COR-L47 (cell line): Measurements from ENCODE around the gene SLC34A1.
"Not testable (repeated sequence)": the region's sequence is repeated elsewhere in the genome, so short reads cannot be mapped to it uniquely, and the experiment has no call there.

ENCODE experiments used
- DNase-seq: peaks from one replicate; lab custom pipeline; 2025; lab: John Stamatoyannopoulos, UW

SLC34A1 gene

DNA sequence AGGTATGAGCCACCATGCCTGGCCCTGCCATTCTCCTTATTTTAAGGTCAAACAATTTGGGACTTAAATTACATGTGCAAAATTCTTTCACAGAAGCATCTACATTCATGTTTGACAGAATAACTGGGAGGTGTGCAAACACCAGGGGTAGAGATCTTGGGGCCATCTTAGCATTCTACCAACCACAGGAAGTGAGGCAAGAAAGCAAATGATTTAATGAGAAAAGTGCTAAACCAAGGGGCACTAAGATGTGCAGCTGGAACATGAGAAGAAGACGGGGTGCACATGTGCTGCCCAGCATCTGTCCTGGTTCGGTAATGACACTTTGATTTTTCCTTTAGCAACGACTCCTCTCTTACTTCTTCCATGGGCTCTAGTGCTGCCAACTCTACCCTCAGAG lies 26.3 kb downstream of the SLC34A1 start:
- DNase-seq: no peak

DNA sequence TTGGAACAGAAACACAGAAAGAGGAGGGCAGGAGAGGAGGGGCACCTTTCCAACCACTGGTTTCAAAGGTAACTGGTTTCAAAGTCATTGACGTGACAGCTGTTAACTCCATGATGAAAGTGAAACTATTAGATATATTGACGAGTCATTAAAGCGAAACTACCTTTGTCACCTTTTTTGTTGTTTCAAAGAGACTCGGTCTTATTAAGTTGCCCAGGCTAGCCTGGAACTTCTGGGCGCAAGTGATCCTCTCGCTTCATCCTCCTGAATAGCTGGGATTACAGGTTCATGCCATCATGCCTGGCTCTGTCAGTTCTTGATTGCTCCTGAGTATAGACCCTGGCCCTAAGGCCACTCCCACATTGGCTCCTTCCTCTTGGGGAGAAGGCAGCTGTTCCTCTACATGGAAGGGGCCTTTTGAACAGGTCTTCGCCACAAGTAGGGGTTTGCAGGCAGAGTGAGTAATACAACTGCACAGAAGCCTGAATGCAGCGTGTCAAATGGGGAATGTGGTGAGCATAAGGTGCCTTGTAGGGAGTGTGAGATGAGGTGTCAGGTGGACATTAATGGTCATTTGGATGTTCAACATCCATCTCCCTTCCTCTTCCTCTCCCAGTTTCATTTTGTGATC lies 28.5 kb downstream of the SLC34A1 start:
- DNase-seq: no peak

DNA sequence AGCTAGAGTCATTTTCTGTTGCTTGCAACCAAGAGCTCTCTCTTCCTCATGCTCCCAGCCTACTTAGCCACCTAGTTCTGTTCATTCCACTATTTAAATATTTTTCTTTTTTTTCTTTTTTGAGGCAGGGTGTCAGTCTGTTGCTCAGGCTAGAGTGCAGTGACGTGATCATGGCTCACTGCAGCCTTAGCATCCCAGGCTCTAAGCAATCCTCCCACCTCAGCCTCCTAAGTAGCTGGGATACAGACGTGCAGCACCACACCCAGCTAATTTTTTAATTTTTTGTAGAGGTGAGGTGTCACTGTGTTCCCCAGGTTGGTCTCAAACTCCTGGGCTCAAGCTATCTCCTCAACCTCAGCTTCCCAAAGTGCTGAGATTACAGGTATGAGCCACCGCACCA lies 30.2 kb downstream of the SLC34A1 start:
- DNase-seq: no peak

DNA sequence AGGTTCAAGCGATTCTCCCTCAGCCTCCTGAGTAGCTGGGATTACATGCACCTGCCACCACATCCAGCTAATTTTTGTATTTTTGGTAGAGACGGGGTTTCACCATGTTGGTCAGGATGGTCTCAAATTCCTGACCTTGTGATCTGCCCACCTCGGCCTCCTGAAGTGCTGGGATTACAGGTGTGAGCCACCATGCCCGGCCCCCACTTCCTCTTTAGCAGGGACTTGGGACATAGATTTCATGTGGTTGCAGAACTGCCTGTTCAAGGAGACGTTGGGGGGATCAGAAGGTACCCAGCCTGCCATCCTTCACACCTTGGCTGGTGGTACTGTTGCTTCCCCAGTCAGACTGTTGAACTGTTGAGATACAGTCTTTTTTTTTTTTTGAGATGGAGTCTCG lies 32.8 kb downstream of the SLC34A1 start:
- DNase-seq: not testable (repeated sequence)

DNA sequence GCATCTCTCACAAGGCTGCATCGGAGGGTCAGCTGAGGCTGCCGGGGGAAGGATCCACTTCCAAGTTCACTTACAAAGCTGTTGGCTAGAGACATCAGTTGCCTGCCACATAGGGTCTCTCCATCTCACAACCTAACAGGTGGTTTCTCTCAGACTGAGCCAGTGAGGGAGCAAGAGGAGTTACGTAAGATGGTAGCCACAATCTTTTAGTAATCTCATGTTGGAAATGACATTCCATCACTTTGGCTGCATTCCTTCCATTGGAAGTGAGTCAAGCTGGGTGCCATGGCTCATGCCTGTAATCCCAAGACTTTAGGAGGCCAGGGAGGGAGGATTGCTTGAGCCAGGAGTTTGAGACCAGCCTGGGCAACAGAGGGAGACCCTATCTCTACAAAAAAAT lies 34.8 kb downstream of the SLC34A1 start:
- no peak for DNase-seq

DNA sequence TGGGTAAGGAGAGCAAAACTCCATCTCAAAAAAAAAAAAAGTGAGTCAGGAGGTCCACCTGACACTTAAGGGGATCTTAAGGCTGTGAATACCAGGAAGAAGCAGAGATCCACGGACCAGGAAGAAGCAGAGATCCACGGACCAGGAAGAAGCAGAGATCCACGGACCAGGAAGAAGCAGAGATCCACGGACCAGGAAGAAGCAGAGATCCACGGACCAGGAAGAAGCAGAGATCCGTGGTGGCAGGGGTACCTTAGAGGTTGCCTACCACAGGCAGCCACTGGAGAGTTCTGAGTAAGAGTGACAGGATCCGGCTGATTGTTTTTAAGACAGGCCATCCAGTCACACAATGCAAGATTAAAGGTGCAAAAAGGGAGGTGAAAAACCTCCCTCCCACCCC lies 36.2 kb downstream of the SLC34A1 start:
- DNase-seq: not testable (repeated sequence)

DNA sequence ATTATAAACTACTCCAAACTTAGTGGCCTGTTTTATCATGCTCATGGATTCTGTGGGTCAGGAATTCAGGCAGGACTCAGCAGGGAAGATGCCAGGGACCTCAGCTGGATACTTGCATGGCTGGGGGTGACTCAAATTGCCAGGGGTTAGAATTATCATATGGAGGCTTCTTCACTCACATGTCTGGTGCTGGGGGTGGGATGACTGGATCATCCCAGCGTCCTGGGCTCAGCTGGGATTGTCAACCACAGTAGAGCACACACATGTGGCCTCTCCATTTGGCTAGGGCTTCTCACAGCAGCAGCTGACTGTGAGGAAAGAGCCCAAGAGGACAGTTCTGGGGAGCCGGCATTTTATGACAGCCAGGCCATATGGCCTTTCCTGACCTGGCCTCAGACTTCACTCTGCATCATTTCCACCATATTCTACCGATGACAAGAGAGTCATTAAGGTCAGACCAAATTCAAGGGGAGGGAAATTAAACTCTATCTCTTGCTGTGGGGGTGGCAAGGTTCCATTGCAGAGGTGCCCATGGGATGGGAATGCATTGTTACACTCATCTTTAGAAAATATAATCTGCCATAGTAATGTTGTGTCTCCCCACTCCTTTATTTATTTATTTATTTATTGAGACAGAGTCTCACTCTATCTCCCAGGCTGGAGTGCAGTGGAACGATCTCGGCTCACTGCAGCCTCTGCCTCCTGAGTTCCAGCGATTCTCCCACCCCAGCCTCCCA lies 37.0 kb downstream of the SLC34A1 start:
- DNase-seq: no peak

DNA sequence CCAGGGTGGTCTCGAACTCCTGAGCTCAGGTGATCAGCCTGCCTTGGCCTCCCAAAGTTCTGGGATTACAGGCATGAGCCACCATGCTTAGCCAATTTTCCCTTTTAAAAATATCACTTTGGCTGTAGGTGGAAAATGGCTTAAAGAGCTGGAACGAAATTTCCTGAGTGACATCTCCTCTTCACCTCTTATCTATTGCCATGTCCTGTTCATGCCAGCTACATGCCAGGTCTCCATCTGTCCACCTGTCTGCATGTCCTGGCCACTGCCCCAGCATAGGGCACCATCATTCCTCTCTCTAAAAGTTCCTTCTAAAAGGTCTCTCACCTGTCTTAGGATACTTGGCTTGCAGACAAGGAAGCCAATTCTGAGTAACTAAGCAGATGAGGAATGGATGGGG lies 39.4 kb downstream of the SLC34A1 start:
- DNase-seq: no peak

DNA sequence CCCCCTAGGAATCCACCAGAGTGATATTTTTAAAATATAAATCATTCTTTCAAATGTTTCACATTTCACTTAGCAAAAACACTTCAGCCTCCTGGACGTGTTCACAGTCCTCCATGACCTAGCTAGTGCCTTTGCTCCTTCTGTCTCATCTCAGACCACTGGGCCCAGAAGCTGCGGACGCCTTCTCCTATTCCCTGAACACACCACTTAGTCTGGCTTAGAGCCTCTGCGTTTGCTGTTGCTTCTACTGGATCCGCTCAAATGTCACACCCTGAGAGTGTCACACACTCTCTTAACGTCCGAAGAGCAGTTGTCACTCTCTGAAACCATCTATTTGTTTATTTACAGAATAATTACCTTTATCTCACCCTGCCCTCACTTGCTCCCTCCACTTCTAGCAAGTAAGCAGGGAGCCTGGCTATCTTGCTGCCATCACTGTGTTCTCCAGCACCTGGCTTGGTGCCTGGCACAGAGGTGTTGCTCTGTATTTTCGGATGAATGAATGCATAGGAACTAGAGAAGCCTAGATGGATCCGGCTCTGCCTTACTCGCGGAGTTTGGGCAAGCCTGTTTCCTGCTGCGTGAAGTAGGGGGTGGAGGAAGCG lies 41.1 kb downstream of the SLC34A1 start:
- DNase-seq: no peak

DNA sequence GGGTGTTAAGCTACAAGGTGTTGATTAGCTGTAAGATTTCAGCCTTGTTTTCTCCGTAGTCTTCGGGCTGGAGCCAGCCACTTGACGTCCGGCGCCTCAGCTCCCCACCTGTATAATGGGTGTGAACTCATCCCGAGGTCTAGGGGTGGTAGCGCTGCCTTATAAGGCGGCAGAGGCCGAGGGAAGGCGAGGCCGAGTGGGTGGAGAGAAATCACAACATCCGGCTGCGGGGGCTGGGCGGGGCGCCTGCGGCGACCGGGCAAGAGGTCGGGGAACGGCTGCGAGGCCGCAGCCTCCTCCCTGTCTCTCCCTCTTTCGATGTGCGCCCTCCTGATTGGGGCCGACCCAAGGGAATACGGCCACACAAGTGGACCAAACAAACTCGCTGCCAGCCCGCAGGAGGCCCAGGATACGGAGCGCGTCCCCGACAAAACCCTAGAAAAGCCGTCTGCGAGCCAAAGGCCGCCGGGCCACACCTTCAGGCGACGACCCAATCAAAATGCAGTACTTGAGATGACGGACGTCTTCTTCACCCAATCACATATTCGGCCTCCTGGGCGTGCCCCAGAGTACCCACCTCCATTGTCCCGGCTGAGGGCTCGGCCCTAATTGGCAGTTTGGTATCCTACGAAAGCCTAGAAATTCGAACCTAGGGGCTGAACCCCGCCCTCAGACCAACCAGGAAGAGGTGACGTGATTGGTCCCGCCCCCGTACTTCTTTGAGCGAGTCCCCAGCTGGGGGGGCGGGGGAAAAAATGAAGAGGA lies 41.7 kb downstream of the SLC34A1 start:
- DNase-seq: peak; percentile 100

DNA sequence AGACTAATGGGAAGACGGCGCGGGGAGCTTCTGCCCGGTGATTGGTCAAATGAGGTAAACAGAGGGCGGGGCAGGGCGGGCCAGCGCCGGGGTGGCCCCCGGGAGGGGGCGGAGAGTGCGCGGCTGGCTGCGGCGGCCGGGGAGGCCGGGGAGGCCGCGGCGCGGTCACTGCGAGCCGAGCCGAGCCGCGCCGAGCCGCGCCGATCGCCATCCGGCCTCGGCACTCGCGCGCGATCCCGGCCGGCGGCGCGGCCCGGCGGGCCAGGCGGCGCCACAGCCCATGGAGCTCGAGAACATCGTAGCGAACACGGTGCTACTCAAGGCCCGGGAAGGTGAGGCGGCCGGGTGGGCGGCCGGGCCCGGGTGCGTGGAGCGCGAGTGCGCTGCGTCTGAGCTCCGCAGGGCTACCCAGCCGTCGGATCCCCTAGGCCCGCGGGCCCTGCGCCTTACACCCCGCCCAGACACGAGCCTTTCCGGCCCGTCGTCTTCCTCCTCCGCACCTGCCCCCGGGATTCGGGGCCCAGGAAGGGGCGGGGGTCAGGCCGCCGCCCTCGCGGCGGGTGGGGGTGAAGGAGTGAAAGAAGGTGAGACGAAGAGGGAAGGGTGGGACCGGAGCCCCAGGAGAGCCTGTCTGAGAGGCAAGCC lies 42.5 kb downstream of the SLC34A1 start, which contains the start of gene GRK6:
Gene GRK6, plus strand, starts transcription at position 111 of the 645 bp plus-strand sequence. Its CDS starts 170 bp downstream, at position 281.
- DNase-seq: peak; percentile 44

DNA sequence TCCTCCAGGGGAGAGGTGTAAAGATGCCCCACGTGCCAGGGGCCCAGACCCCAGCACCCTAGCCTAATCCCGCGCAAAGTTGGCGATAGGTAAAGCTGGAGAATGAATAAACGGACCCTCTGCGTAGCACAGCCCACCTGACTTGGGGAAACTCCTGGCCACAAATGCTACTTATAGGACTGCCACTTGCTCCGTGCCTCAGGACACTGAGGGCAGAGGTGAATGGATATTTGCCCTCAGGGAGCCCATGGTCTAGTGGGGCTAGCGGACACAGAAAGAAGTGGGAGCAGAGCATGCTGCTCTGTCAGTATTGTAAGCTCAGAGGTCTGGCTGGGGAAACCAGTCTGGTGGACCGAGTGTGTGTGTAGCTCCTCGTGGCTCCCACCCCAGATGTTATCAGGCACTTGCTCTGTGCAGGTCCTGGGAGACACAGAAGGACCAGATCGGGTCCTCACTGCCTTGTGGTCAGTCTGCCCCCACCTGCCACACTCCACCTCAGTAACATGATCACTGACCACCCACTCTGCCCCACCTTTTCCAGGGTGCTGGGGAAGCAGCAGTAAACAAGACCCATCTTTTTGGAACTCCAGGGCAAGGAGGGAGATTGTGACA lies 43.1 kb downstream of the SLC34A1 start:
- DNase-seq: no peak

DNA sequence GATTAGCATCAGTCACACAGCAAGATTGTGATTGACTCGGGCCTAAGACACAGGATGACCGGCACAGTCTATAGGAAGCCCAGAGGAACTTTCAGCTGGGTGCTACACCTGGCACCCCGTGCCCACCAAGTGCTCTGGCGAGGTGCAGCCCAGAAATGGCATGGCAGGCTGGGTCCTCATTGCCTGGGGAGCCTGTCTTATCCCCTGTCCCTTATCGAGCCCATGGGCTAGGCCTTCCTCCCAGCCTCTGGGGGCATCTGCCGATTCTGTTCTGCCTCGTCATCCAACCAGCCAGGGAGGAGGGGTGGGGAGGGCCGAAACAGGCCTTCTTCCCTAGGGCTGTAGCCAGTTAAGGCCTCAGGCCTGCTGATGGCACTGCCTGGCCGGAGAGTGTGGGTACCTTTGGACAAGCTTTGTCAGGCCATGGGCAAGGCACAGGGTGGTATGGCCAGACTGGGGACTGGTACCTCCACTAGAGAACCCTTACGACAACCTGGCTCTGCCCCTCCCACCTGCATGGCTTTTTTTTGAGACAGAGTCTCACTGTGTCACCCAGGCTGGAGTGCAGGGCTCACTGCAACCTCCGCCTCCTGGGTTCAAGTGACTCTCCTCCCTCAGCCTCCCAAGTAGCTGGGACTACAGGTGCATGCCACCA lies 43.8 kb downstream of the SLC34A1 start:
- DNase-seq: no peak

DNA sequence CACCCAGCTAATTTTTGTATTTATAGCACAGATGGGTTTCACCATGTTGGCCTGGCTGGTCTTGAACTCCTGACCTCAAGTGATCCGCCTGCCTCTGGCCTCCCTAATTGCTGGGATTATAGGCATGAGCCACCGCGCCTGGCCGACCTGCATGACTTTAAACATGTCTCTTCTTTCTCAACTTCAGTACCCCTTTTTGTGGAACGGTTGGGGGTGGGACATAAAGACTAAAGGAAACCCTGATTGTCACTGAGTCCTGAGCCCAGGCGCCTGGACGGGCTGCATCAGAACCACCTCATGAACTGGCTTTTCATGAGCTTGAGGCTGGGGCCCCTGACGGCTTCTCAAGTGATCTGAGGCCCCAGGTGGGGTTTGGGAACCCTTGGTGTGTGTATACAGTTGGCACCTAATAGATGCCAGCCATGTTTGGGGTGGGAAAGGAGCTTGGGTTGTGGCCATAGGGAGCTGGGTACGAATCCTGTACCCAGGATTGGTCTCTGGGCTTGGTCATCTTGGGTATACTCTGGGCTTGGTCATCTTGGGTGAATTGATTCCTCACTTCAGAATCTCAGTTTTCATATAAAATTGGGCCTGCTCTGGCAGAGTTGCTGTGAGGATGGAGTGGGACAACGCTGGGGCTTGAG lies 44.5 kb downstream of the SLC34A1 start:
- no peak for DNase-seq

DNA sequence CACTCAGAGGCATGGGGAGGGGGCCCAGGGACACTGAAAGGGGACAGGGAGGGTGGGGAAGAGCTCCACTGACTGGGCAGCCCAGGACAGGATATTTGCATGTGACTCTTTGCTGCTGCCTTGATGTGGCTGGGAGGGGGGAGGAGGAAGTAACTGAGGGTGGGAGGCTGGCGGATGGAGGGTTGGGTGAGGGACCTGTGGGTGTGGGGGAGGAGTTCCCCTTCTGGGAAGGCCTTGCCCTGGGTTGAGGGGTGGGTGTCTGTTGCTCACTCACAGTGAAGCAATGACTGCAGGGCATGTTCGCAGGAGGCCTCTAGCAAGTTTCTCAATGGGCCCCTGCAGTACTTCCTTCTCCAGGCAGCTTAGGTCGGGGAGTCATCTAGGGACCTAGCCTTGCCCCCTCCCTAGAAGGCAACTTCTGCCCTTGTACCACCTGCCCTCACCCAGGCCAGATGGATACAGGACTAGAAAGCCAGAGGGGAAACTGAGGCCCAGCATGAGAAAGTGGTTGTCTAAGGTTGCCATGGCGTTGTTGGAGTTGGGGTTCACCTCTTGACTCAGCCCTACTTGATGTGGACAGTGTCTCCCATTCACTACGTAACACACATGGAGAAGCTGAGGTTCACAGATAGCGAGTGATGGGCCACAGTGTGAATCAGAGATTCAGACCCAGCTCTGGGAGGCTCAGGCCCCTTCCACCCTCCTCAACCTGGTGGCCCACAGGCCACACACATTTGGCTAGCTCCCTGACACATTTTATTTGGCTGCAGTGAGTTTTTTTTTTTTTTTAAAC lies 45.2 kb downstream of the SLC34A1 start:
- DNase-seq: no peak

DNA sequence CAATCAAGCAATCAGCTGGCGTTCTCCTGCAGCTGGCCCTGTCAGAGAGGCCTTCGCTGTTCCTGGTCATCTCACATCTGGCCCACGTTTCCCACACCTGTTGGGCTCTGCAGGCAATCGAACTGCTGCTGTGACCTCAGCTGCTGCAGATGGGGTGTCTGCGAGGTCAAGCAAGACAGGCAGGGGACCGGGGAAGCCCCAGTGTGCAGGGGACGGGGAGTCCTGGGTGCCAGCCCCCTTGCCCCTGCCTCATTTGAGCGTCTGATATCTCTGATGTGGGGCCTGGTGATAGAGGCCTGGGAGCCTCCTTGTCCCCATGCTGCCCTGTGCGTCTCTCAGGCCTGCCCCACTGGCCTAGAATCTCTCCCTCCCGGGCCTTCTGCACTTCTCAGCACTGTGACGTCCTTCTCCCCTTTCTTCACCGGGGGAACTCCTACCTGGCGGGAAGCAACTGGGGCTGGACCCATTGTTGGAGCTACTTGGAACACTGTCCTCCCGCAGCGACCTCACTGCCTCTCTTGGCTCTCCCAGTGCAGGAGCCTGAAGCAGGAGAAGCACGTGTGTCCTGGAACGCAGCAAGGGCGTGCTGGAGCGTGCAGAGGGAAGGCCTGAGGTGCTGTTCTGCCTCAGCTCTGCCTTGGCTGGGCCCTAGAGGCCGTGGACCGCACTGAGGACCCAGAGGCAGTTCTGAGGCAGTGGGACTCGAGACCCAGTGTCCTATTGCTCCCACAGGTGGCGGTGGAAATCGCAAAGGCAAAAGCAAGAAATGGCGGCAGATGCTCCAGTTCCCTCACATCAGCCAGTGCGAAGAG lies 46.1 kb downstream of the SLC34A1 start:
- DNase-seq: no peak

DNA sequence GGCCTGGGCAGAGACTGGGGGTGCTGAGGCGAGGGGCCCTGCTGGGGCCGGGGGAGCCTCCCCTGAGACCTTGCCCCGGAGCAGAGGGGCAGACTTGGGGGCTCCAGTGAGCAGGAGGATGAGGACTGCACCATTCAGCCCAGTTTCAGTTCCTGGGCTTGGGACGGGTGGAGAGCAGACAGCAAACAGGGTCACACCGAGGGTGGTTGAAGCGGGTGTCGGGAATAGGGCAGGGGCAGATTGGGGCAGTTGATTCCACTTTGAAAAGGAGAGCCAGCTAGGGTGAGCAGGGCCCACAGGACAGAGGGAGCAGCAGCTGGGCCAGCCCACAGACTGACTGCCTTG lies 46.7 kb downstream of the SLC34A1 start:
- no peak for DNase-seq

DNA sequence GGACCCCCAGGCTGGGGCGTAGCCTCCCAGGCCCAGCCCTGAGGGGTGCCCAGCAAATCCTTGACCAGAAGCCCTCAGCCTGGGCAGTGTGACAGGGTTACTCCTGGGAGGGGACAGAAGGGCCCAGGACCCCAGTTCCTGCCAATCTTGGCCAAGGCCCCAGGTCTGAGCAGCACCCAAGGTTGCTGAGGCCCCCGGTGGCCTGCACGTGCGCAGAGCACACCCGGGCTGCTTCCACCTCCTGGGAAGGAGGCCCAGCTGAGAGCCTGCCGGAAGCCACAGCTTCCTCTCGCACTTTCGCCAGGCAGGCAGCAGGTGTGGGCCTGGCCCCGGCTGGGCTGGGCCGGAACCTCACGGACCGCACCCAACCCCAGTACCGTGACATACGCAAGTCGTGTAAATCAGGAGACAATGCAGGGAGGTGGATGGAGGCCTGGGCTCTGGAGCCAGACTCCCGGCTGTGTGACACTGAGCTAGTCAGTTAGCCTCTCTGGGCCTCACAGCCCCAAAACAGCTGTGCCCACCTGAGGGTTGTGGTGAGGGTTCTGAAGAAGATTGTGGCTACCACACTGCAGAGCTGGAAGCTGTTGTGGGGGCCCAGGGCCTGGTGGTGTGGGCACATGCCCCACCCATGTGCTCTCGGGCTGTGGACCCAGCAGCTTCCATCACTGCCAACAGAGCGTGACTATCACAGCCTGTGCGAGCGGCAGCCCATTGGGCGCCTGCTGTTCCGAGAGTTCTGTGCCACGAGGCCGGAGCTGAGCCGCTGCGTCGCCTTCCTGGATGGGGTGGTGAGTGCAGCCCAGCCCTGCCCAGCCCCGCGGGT lies 47.3 kb downstream of the SLC34A1 start:
- DNase-seq: no peak
